Fibroblast of the aortic adventitia (primary cell): Measurements from ENCODE around the gene PPP1R3G. TPM values are rescaled to one million over a fixed set of nuclear protein-coding genes. Genes with fewer than 3 reads are reported as not detected.

ENCODE experiments used
- DNase-seq: peaks from one replicate; pipeline ENCODE4 v3.0.0-alpha.2; 2010; ENCODE audit warnings: low read depth
- H3K4me3 ChIP-seq: 2 replicates; pipeline ENCODE4 v1.5.1; 2011; ENCODE audit warnings: low read depth, mild to moderate bottlenecking, control low read depth, low read length, moderate library complexity
- CTCF ChIP-seq: IDR thresholded peaks from 2 replicates; pipeline ENCODE4 v1.5.1; 2011; ENCODE audit warnings: mild to moderate bottlenecking, low read length, control low read depth, inconsistent platforms; ENCODE audit not compliant: insufficient read depth
- total RNA-seq: library from RNA; depleted of rRNA; stranded (reverse); fragments of >200 nt; gene quantifications from 2 replicates; pipeline ENCODE4 v1.2.3, GENCODE V29; 2012; ENCODE audit warnings: low replicate concordance

Gene PPP1R3G
- total RNA-seq, 1 donor, result 10.1 TPM

DNA sequence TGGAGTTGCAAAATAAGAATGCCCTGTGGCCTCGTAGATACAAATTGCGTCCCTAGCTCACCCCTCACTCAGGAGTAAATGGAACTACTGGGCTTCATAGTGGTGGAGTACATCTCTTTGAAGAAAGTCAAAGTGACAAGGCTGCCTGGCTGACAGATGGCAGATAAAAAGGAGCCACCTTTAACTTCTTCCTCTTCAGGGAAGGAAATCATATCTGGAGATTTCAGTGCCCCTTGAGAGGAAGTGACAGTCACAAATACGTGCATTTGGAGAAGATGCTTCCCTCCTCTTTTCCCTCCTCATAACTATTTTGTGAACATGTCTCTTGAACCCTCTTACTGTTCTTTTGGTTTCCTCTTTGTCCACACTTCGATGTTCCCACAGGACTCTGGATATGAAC is 43.2 kb downstream of the PPP1R3G start:
- TF ChIP-seq CTCF, result no peak
- no peak overlapping the region for H3K4me3 ChIP-seq
- no peak for DNase-seq

- no peak for TF ChIP-seq CTCF
- H3K4me3 ChIP-seq, result no peak overlapping the region
- DNase-seq, result no peak
These were observed 45.2 kb downstream of the PPP1R3G start for GRCh38 chr6:5130135-5130866.

DNA sequence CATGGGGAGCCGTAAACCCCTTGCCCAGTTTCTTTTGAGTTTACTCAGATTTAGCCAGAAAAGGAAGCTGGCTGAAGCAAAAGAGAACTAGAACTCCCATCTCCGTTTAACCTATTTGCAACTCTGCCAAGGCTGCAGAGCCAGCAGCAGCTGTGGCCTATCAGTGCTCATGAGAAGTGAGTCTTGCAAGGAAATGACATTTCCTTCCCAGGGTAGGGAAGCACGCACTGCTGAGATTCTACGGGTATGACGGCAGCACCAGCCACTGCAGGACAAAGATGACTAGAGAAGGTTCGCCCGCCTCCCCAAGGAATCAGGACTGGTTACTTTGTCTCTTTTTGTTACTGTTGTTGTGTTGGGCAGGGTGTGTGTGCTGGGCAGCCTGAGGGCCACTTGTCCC is 47.6 kb downstream of the PPP1R3G start:
- peak overlapping the region; percentile 32 for H3K4me3 ChIP-seq
- DNase-seq, result peak; percentile 95
- no peak for TF ChIP-seq CTCF

DNA sequence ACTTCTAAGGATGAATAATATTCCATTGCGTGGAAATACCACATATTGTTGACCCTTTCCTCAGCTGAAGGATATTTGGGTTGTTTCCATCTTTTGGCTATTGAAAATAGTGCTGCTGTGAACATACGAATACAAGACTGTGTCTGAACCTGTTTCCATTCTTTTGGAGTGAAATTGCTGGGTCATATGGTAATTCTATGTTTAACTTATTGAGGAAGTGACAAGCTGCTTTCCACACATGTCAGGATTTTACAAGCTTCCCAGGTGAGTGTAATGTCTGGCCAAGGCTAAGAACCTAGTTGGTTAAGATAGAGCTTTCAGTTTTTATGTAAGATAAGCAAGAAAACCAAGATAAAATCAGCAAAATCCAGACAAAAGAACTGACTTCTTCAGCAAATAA is 48.8 kb downstream of the PPP1R3G start:
- DNase-seq, result no peak
- TF ChIP-seq CTCF, result no peak

DNA sequence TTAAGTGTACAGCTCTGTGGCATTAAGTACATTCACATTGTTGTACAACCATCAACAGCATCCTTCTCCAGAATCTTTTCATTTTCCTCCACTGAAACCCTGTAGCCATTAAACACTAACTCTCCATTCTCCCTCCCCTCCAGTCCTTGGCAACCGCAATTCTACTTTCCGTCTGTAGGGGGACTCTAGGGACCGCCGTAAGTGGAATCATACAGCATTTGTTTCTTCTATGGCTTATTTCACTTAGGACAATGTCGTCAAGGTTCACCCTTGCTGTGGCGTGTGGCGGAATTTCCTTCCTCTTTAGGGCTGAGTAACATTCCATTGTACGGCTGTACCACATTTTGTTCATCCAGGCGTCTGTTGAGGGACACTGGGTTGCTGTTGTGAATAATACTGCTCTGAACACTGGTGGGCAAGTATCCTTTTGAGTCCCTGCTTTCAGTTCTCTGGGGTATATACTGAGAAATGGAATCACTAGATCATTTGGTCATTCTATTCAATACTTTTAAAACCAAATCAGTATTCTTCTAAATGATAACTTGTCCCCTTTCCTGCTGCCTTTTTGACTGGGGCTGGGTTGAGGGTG is 50.7 kb downstream of the PPP1R3G start:
- no peak overlapping the region for H3K4me3 ChIP-seq
- DNase-seq, result no peak
- peak; percentile 66 for TF ChIP-seq CTCF

More for the DNA sequence above, 48.8 kb downstream of the PPP1R3G start:
- no peak overlapping the region for H3K4me3 ChIP-seq

DNA sequence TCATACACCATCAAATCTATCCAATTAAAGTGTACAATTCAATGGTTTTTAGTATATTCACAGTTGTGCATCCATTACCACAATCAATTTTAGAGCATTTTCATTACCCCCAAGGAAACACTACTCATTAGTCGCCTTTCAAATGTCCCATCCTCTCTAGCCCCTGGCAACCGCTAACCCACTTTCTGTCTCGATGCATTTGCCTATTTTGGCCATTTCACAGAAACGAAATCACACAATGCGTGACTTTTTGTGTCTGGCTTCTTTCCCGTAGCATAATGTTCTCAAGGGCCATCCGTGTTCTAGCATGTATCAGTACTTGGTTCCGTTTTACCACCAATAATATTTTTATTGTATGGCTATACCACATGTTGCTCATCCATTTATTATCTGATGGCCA is 51.7 kb downstream of the PPP1R3G start:
- H3K4me3 ChIP-seq, result no peak overlapping the region
- TF ChIP-seq CTCF, result no peak
- no peak for DNase-seq

Other genes starting within 250 kb of the PPP1R3G start
- 1.8 and 21.9 TPM in 2 replicates for gene RPP40, start 81.3 kb upstream of the PPP1R3G start, total RNA-seq
- gene LYRM4, start 175.6 kb downstream of the PPP1R3G start, total RNA-seq, result 20.9 and 21.2 TPM in 2 replicates
- 7.6 and 25.5 TPM in 2 replicates for gene FARS2, start 176.2 kb downstream of the PPP1R3G start, total RNA-seq